CD4-positive, alpha-beta T cell treated with Interferon gamma for 1 hour (primary cell): ENCODE results near the gene SDC4.

ENCODE experiments used
- DNase-seq: peaks from one replicate; pipeline ENCODE4 v3.0.0-alpha.2; 2020

The SDC4 gene

DNA sequence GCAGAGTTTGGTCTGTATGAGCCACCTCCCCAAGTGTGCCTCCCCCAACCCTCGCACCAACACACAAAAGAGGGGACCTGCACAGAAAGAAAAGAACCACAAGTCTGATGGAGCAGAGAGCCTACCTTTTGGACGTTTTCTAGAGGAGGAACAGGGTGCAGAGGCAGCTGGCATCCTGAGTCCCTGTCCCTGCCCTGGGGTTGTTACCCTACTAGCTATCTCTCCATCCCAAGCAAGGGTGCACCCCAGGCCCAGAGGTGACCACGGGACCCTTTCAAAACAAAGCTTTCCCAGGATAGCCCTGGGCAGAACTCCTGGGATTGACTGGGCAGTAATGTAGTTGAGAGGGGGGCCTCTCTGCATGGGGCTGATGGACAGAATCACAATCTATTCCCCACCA is 30.4 kb downstream of the SDC4 start:
- no peak for DNase-seq

GRCh38 chr20:45316150-45317080 is 31.8 kb downstream of the SDC4 start:
- no peak for DNase-seq

DNA sequence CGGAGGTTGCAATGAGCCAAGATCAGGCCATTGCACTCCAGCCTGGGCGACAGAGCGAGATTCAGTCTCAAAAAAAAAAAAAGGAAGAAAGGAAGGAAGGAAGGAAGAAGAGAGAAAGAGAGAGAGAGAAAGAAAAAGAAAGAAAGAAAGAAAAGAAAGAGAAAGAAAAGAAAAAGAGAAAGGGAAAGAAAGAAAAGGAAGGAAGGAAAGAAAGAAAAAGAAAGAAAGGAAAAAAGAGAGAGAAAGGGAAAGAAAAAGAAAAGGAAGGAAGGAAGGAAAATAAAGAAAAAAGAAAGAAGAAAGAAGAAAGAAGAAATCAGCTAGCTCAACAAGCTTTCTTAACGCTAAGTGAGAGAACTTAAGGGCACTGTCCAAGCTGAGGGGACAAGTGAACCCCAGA is 32.6 kb downstream of the SDC4 start:
- no peak for DNase-seq

DNA sequence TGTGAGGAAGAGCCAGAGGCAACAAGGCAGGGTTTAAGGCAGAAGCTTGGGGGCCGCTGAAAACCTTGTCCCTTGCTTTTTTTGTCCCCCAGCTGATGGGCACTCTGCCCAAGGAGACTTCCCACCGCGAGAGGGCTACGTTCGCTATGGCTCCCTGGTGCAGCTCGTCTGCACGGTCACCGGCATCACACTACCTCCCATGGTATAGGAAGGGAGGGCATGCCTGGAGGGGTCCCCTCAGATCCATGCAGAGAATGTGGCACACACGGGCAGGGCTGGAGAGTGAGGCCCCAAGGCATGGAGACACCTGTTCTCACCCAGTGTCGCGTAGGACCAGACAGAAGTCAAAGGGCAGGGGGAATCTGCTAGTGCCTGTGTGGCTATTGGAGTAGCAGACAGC is 34.3 kb downstream of the SDC4 start:
- DNase-seq = no peak

- no peak for DNase-seq
Observed at GRCh38 chr20:45313065-45313695, 35.0 kb downstream of the SDC4 start.

DNA sequence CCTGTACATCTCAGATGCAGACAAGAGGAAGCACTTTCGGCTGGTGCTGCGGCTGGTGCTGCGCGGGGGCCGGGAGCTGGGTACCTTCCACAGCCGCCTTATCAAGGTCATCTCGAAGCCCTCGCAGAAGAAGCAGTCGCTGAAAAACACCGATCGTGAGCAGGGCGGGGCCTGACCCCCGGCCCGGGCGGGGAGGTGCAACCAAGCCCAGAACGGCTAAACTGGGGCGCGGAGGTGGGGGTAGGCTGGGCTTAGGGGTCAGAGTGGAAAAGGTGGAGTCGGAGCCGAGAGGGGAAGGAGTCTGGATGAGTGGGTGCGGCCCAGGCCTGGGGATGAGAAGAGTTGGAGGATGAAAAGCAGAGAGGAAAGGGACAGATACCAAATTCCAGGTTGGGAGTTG is 36.0 kb downstream of the SDC4 start:
- no peak for DNase-seq

- DNase-seq = peak; percentile 51
Observed at GRCh38 chr20:45311589-45312211, 36.5 kb downstream of the SDC4 start.

DNA sequence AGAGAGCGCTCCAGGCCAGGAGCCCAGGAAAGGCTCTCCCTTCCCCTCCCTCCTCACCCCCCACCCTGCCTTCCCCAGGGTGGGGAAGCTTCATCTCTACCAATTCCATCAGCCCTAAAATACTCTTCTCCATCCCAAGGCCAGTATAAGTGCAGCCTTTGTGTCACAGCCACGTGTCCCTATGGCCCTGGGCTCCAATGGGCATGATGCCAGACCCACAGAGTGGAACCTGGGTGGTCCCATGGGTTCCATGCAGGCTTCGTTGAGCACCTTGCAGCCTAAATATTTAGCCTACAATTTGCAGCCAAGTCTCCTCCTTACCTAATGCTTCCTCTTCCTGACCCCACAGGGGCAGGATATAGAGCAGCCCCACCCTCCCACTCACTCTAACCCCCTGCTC is 39.1 kb downstream of the SDC4 start:
- DNase-seq = no peak

DNA sequence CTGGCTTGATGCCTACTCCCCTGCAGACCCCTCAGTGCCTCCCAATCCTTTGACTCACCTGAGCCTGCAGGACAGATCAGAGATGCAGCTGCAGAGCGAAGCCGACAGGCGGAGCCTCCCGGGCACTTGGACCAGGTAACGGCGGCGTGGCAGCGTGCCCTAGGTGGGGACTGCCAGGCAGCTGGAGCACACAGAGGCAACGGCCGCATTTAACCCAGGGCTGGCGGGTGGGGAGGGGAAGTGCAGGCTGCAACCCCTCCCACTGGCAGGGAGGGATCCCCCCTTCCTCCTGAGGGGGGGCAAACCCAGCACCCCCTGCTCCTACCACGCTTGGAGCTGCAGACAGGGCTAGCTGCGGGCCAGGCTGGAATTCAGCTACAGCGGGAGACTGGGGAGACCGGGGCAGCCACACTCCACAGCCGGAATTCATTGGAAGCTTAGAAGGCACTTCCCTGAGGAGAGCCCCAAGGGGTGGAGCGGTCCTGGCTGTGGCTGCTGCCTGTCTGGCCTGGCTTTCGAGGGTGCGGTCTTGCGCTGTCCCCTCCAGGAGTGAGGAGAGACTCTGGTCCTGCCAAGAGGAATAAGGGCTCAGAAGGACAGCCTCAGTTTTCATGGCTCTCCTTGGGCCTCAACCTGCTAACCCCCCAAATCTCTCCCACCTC is 40.0 kb downstream of the SDC4 start, which contains the start of gene MATN4:
TSS of gene MATN4 (minus strand) at position 183 of the 662 bp plus-strand sequence. CDS start 2,717 bp downstream, outside the sequence.
- DNase-seq = no peak

- DNase-seq = no peak
Observed at GRCh38 chr20:45307076-45307640, 41.1 kb downstream of the SDC4 start.

DNA sequence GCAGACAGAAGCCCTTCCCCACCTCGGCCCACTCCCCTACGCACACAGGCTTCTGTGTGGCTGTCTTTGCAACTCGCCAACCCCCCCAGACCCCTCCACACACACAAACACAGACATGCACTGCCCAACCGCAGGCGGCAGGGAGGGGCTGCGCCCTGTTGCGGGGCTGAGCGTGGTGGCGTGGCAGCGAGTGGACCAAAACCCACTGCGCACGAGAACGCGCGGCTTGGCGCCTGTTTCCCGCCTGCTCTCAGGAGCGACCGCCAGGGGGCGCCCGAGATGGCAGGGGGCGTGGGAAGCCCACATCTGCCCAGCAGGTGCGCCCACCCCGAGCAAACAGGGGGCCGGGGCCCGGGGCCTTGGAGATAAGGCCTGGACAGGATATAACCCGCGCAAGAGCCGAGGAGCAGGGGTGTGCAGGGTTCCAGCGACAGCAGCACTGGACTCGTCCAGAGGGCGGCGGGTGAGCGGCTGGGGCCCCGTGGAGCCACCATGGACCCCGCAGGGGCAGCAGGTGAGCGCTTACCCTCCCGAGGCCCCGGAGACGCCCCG is 41.7 kb downstream of the SDC4 start, which contains the start of gene RBPJL:
TSS of gene RBPJL (plus strand) at position 410 of the 552 bp plus-strand sequence. CDS start at position 493, 83 bp downstream.
- DNase-seq = no peak

DNA sequence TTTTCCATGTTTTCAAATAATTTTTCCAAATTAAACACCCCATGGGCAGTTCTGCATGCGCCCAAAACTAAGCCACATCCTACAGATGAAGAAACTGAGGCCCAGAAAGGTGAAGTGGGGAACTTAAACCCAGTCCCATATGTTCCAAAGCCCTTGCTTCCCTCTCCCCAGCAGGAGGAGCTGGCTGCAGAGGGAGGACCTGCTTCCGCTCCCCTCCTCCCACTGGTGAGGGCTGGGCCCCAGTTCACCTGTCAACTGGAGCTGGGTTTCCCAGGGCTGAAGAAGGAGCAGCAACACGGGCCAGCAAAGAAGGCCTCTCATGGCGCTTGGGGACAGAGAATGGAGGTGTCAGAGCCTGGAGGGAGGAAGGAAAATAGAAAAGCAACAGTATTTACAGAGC is 43.0 kb downstream of the SDC4 start:
- no peak for DNase-seq

GRCh38 chr20:45304464-45304999 is 43.7 kb downstream of the SDC4 start:
- DNase-seq = no peak

- no peak for DNase-seq
Observed at GRCh38 chr20:45303586-45304463, 44.4 kb downstream of the SDC4 start.

DNA sequence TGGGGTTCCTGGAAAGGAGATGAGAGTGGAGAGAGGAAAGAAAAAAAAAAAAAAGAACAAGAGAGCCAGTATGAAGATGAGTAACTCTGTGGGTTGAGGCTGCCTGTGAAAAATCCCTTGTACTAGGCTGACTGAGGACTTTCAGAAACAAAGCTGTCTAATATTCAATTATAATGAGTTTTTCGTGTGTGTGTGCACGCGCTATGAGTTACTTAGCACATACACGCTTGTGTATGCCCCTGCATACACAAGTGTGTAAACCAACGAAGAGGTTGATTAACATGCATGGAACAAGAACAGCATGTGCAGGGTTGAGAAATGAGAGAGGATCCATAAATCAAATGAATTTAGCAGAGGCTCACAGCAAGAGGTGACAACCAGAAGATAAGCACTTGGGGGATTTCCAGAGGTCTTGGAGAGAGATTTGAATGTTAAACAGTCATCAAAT is 46.4 kb downstream of the SDC4 start:
- DNase-seq = no peak

- DNase-seq = no peak
Observed at GRCh38 chr20:45300961-45301360, 47.3 kb downstream of the SDC4 start.

DNA sequence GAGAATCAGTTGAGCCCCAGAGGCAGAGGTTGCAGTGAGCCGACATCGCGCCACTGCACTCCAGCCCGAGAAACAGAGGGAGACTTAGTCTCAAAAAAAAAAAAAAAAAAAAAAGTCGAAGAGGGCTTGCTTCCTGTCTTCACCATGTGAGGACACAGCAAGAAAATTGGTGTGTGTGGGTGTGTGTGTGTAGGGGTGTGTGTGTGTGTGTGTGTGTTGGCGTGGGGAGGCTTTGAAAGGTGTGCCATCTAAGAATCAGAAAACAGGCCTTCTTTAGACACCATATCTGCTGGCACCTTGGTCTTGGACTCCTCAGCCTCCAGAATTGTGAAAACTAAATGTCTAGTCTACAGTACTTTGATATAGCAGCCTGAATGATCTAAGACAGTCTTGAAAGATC is 48.4 kb downstream of the SDC4 start:
- no peak for DNase-seq

GRCh38 chr20:45297786-45298497 is 50.3 kb downstream of the SDC4 start:
- DNase-seq = no peak

- DNase-seq = no peak
Observed at GRCh38 chr20:45294659-45295058, 53.6 kb downstream of the SDC4 start.

DNA sequence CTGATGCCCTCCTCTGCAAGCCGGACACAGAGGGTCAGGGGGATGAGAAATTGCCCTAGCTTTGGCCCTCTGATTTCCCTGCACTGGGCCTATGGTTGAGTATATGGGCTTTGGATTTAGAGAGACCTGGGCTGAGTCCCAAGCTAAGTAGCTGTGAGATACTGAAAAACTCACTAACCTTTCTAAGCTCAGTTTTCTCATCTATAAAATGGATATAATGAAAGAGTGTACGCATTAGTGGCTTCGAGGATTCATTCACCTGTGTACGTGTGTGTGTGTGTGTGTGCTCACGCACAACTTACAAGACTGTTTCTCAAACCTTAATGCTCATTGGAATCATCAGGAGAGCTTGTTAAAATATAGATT is 54.2 kb downstream of the SDC4 start:
- no peak for DNase-seq
